ENCODE data around the gene SSR3.

DNA sequence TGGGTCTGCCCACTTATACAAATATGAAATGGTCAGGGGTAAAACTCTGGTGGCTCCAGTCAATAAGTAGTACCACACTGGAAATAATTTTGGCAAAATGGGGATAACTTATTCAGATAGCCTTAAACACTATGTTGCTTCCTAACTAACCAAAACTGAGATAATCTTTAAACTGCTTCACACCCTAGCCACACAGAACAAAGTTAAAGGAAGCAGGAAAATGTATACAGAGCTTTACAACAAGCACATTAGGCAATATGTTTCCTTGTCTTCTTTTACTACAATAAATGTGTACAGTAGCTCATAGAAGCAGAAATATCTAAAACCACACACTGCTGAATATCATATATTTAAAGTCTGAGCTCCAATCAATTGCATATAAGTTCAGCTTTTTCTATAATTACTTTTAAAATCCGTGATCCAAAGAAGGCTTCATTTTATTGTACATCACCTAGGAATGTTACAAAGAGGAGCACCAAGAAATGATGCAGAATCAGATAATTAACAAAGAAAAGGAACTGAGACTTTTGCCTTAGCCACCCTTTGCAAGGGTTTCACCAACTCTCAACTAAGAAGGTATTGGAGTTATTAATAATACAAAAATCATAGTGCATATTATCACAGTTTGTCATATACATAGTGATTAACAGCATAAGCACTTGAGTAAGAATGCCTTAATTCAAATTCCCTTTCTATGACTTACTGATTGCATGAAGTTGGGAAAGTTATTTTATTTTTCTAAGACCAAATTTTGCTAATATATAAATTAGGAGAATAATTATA lies 9.2 kb upstream of the SSR3 start:
- TF ChIP-seq CTCF (conservative IDR thresholded peaks at IDR 0.05; ENCODE audit: low read length) (no peak), EZH2phosphoT487 (IDR thresholded peaks at IDR 0.05; ENCODE audit: borderline replicate concordance, low read depth, low read length) (no peak)

All from OCI-LY7 (cell line).